HG03520 (cell line): ENCODE data around the gene UBE2QL1.

Experiments
- ATAC-seq: cut with Tn5 transposase; IDR thresholded peaks from one replicate; pipeline ENCODE4 v1.9.1; 2021; ENCODE audit warnings: mild to moderate bottlenecking, moderate library complexity; ENCODE audit not compliant: unreplicated experiment

UBE2QL1 gene

GRCh38 chr5:6473284-6473683 lies 24.6 kb downstream of the UBE2QL1 start:
- ATAC-seq = no peak

- no peak for ATAC-seq
Measured at GRCh38 chr5:6475626-6476312, 27.1 kb downstream of the UBE2QL1 start.

- no peak for ATAC-seq
Measured at GRCh38 chr5:6476313-6476661, 27.6 kb downstream of the UBE2QL1 start.

GRCh38 chr5:6478793-6479192 lies 30.1 kb downstream of the UBE2QL1 start:
- ATAC-seq = no peak

- peak; percentile 48 for ATAC-seq
Measured at GRCh38 chr5:6480133-6481051, 31.7 kb downstream of the UBE2QL1 start.

- ATAC-seq = no peak
Measured at GRCh38 chr5:6482735-6483134, 34.1 kb downstream of the UBE2QL1 start.

GRCh38 chr5:6483880-6484382 lies 35.3 kb downstream of the UBE2QL1 start:
- peak; percentile 89 for ATAC-seq

GRCh38 chr5:6484446-6484845 lies 35.8 kb downstream of the UBE2QL1 start:
- no peak for ATAC-seq

- no peak for ATAC-seq
Measured at GRCh38 chr5:6484899-6485298, 36.2 kb downstream of the UBE2QL1 start.

- ATAC-seq = no peak
Measured at GRCh38 chr5:6485441-6485840, 36.8 kb downstream of the UBE2QL1 start.

GRCh38 chr5:6486074-6486473 lies 37.4 kb downstream of the UBE2QL1 start:
- ATAC-seq = no peak

- no peak for ATAC-seq
Measured at GRCh38 chr5:6487081-6487480, 38.4 kb downstream of the UBE2QL1 start.

- no peak for ATAC-seq
Measured at GRCh38 chr5:6488021-6488420, 39.4 kb downstream of the UBE2QL1 start.

GRCh38 chr5:6489643-6490185 lies 41.1 kb downstream of the UBE2QL1 start:
- ATAC-seq = no peak

GRCh38 chr5:6490246-6490645 lies 41.6 kb downstream of the UBE2QL1 start:
- no peak for ATAC-seq

- ATAC-seq = no peak
Measured at GRCh38 chr5:6490693-6491092, 42.0 kb downstream of the UBE2QL1 start.

- no peak for ATAC-seq
Measured at GRCh38 chr5:6491196-6491918, 42.7 kb downstream of the UBE2QL1 start.

GRCh38 chr5:6491919-6492290 lies 43.2 kb downstream of the UBE2QL1 start:
- ATAC-seq = no peak

- no peak for ATAC-seq
Measured at GRCh38 chr5:6492934-6493333, 44.3 kb downstream of the UBE2QL1 start.

- no peak for ATAC-seq
Measured at GRCh38 chr5:6493681-6494454, 45.2 kb downstream of the UBE2QL1 start.
